ENCODE results near the gene KRT33B. TPM values are rescaled to one million over a fixed set of nuclear protein-coding genes. Genes with fewer than 3 reads are reported as not detected.
A peak's percentile ranks its signal among the peaks of the same experiment; 100 is the strongest.
"Not testable (repeated sequence)": the region's sequence is repeated elsewhere in the genome, so short reads cannot be mapped to it uniquely, and the experiment has no call there.

KRT33B gene
- total RNA-seq, 1 donor from 2014 or later, result not detected

DNA sequence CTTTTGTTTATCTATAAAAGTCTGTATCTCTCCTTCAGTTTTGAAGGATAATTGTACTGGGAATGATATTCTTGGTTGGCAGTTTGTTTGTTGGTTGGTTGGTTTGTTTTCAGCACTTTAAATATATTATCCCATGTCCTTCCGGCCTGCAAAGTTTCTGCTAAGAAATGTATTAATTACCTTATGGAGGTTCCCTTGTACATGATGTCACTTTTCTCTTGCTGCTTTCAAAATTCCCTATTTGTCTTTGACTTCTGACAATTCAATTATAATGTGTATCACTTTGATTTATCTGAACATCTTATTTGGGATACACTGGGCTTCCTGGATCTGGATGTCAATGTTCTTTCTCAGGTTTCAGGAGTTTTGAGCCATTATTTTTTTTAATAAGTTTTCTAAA is 16.6 kb upstream of the KRT33B start:
- Mint-ChIP-seq H3K4me3 (ENCODE audit: unreplicated experiment) (no peak overlapping the region), H3K27ac (ENCODE audit: unreplicated experiment) (no peak overlapping the region), H3K9me3 (ENCODE audit: unreplicated experiment) (peaks cover 7% of the 10 kb centered on the region), H3K27me3 (ENCODE audit: low read depth, unreplicated experiment) (no peaks in the 10 kb centered on the region), H3K4me1 (ENCODE audit: low read depth, unreplicated experiment) (peaks cover 2% of the 10 kb centered on the region), H3K36me3 (ENCODE audit: low read depth, unreplicated experiment) (no peaks in the 10 kb centered on the region)
- no peaks in the 10 kb centered on the region for H3K9me3 ChIP-seq (ENCODE audit: insufficient read depth, low read depth, low read length)
- FAIRE-seq, result no peak
- H3K9ac ChIP-seq (ENCODE audit: low read length), result no peak overlapping the region
- TF ChIP-seq EZH2 (IDR thresholded peaks at IDR 0.05; ENCODE audit: insufficient read depth, low read length) (no peak), CTCF (IDR thresholded peaks at IDR 0.05; ENCODE audit: insufficient read depth, low read depth, low read length) (no peak)
- H3K4me1 ChIP-seq (ENCODE audit: insufficient read depth, low read length), result no peaks in the 10 kb centered on the region
- no peak overlapping the region for H3K4me3 ChIP-seq (ENCODE audit: insufficient read depth, low read depth, low read length)
- no peak overlapping the region for H2AFZ ChIP-seq (ENCODE audit: low read depth, low read length)
- H3K36me3 ChIP-seq (ENCODE audit: insufficient read depth, low read length), result no peaks in the 10 kb centered on the region
- H3K27ac ChIP-seq (ENCODE audit: low read depth, low read length), result no peak overlapping the region
- no peaks in the 10 kb centered on the region for H3K79me2 ChIP-seq (ENCODE audit: insufficient read depth, low read length)
- H3K4me2 ChIP-seq (ENCODE audit: low read length), result no peak overlapping the region
- no peak for DNase-seq (ENCODE audit: low read depth)
- H3K27me3 ChIP-seq (ENCODE audit: insufficient read depth, low read length), result no peaks in the 10 kb centered on the region
- no peaks in the 10 kb centered on the region for H4K20me1 ChIP-seq (ENCODE audit: insufficient read depth, low read length)

- H3K79me2 ChIP-seq (ENCODE audit: insufficient read depth, low read length), result no peaks in the 10 kb centered on the region
- H3K4me2 ChIP-seq (ENCODE audit: low read length), result no peak overlapping the region
- TF ChIP-seq CTCF (IDR thresholded peaks at IDR 0.05; ENCODE audit: insufficient read depth, low read depth, low read length) (no peak), EZH2 (IDR thresholded peaks at IDR 0.05; ENCODE audit: insufficient read depth, low read length) (no peak)
- Mint-ChIP-seq H3K27ac (ENCODE audit: unreplicated experiment) (no peak overlapping the region), H3K4me1 (ENCODE audit: low read depth, unreplicated experiment) (peaks cover 7% of the 10 kb centered on the region), H3K4me3 (ENCODE audit: unreplicated experiment) (no peak overlapping the region), H3K9me3 (ENCODE audit: unreplicated experiment) (peaks cover 15% of the 10 kb centered on the region), H3K36me3 (ENCODE audit: low read depth, unreplicated experiment) (no peaks in the 10 kb centered on the region), H3K27me3 (ENCODE audit: low read depth, unreplicated experiment) (no peaks in the 10 kb centered on the region)
- H2AFZ ChIP-seq (ENCODE audit: low read depth, low read length), result no peak overlapping the region
- no peaks in the 10 kb centered on the region for H3K27me3 ChIP-seq (ENCODE audit: insufficient read depth, low read length)
- no peak overlapping the region for H3K27ac ChIP-seq (ENCODE audit: low read depth, low read length)
- FAIRE-seq (no peak), DNase-seq (ENCODE audit: low read depth) (no peak)
- no peaks in the 10 kb centered on the region for H4K20me1 ChIP-seq (ENCODE audit: insufficient read depth, low read length)
- H3K4me3 ChIP-seq (ENCODE audit: insufficient read depth, low read depth, low read length), result no peak overlapping the region
- no peaks in the 10 kb centered on the region for H3K36me3 ChIP-seq (ENCODE audit: insufficient read depth, low read length)
- H3K4me1 ChIP-seq (ENCODE audit: insufficient read depth, low read length), result peaks cover 5% of the 10 kb centered on the region
- H3K9me3 ChIP-seq (ENCODE audit: insufficient read depth, low read depth, low read length), result no peaks in the 10 kb centered on the region
- H3K9ac ChIP-seq (ENCODE audit: low read length), result no peak overlapping the region
These were observed 14.1 kb upstream of the KRT33B start for GRCh38 chr17:41383690-41384089.

- Mint-ChIP-seq H3K4me3 (ENCODE audit: unreplicated experiment) (no peak overlapping the region), H3K4me1 (ENCODE audit: low read depth, unreplicated experiment) (peaks cover 8% of the 10 kb centered on the region), H3K9me3 (ENCODE audit: unreplicated experiment) (peaks cover 18% of the 10 kb centered on the region), H3K27me3 (ENCODE audit: low read depth, unreplicated experiment) (no peaks in the 10 kb centered on the region), H3K36me3 (ENCODE audit: low read depth, unreplicated experiment) (no peaks in the 10 kb centered on the region), H3K27ac (ENCODE audit: unreplicated experiment) (no peak overlapping the region)
- H3K27ac ChIP-seq (ENCODE audit: low read depth, low read length), result peak overlapping the region; percentile 19
- TF ChIP-seq CTCF (IDR thresholded peaks at IDR 0.05; ENCODE audit: insufficient read depth, low read depth, low read length), result no peak
- no peak for TF ChIP-seq EZH2 (IDR thresholded peaks at IDR 0.05; ENCODE audit: insufficient read depth, low read length)
- H3K4me2 ChIP-seq (ENCODE audit: low read length), result no peak overlapping the region
- no peaks in the 10 kb centered on the region for H3K27me3 ChIP-seq (ENCODE audit: insufficient read depth, low read length)
- H3K4me1 ChIP-seq (ENCODE audit: insufficient read depth, low read length), result peaks cover 10% of the 10 kb centered on the region
- no peaks in the 10 kb centered on the region for H3K9me3 ChIP-seq (ENCODE audit: insufficient read depth, low read depth, low read length)
- FAIRE-seq (peak; percentile 34), DNase-seq (ENCODE audit: low read depth) (no peak)
- no peaks in the 10 kb centered on the region for H3K36me3 ChIP-seq (ENCODE audit: insufficient read depth, low read length)
- H4K20me1 ChIP-seq (ENCODE audit: insufficient read depth, low read length), result no peaks in the 10 kb centered on the region
- no peak overlapping the region for H3K4me3 ChIP-seq (ENCODE audit: insufficient read depth, low read depth, low read length)
- no peak overlapping the region for H2AFZ ChIP-seq (ENCODE audit: low read depth, low read length)
- no peak overlapping the region for H3K9ac ChIP-seq (ENCODE audit: low read length)
- H3K79me2 ChIP-seq (ENCODE audit: insufficient read depth, low read length), result no peaks in the 10 kb centered on the region
These were observed 12.8 kb upstream of the KRT33B start for GRCh38 chr17:41382394-41382793.

- H2AFZ ChIP-seq (ENCODE audit: low read depth, low read length); H3K4me3 Mint-ChIP-seq (ENCODE audit: unreplicated experiment); H3K27me3 Mint-ChIP-seq (ENCODE audit: low read depth, unreplicated experiment): not testable (repeated sequence)
These were observed 12.3 kb upstream of the KRT33B start, which contains the start of gene KRT34 for GRCh38 chr17:41381943-41382342. Gene KRT34 (minus strand): TSS chr17:41382306. CDS start chr17:41382246, 60 bp downstream.

More at GRCh38 chr17:41381943-41382342, 12.3 kb upstream of the KRT33B start, which contains the start of gene KRT34:
- H3K36me3 ChIP-seq (ENCODE audit: insufficient read depth, low read length); H3K27ac Mint-ChIP-seq (ENCODE audit: unreplicated experiment); H3K36me3 Mint-ChIP-seq (ENCODE audit: low read depth, unreplicated experiment); H3K9me3 ChIP-seq (ENCODE audit: insufficient read depth, low read depth, low read length); FAIRE-seq; H3K9ac ChIP-seq (ENCODE audit: low read length); H3K4me3 ChIP-seq (ENCODE audit: insufficient read depth, low read depth, low read length); H4K20me1 ChIP-seq (ENCODE audit: insufficient read depth, low read length); H3K27me3 ChIP-seq (ENCODE audit: insufficient read depth, low read length); H3K4me1 Mint-ChIP-seq (ENCODE audit: low read depth, unreplicated experiment); H3K79me2 ChIP-seq (ENCODE audit: insufficient read depth, low read length); DNase-seq (ENCODE audit: low read depth); H3K4me2 ChIP-seq (ENCODE audit: low read length): not testable (repeated sequence)
- H3K27ac ChIP-seq (ENCODE audit: low read depth, low read length), result peak within 1 kb of the TSS; percentile 63
- peaks cover 10% of the 10 kb centered on the region for H3K4me1 ChIP-seq (ENCODE audit: insufficient read depth, low read length)
- H3K9me3 Mint-ChIP-seq (ENCODE audit: unreplicated experiment), result peaks cover 15% of the 10 kb centered on the region
